GM18951 (cell line): ENCODE measurements around the gene BICRA.
"Not testable (repeated sequence)": the region's sequence is repeated elsewhere in the genome, so short reads cannot be mapped to it uniquely, and the experiment has no call there.

Experiments used
- POLR2A ChIP-seq: IDR thresholded peaks from 4 replicates; pipeline ENCODE4 v1.6.1; 2011; ENCODE audit warnings: mild to moderate bottlenecking; ENCODE audit not compliant: insufficient read length, insufficient read depth; ENCODE audit errors: extremely low read depth
- in situ Hi-C: fragments of 300-500 bp; cut with MboI; formaldehyde crosslinking; loops from one replicate; pipeline ENCODE4 v1.12.0; 2022; ENCODE audit warnings: low sequenced_read_pairs, mixed read lengths, inconsistent platforms; ENCODE audit not compliant: unreplicated experiment

The BICRA gene

GRCh38 chr19:47700934-47701716 lies 92.2 kb downstream of the BICRA start:
- TF ChIP-seq POLR2A: no peak
- in situ Hi-C loops: no loop called here

GRCh38 chr19:47701717-47702552 lies 93.0 kb downstream of the BICRA start:
- in situ Hi-C loops: no loop called here

GRCh38 chr19:47702671-47703070 lies 93.7 kb downstream of the BICRA start:
- in situ Hi-C loops: no loop called here
- TF ChIP-seq POLR2A: no peak

More at GRCh38 chr19:47701717-47702552, 93.0 kb downstream of the BICRA start:
- no peak for TF ChIP-seq POLR2A

- in situ Hi-C loops: no loop called here
- TF ChIP-seq POLR2A: no peak
Measured at GRCh38 chr19:47703301-47703700, 94.4 kb downstream of the BICRA start.

- TF ChIP-seq POLR2A: no peak
- in situ Hi-C loops: no loop called here
Measured at GRCh38 chr19:47704024-47704423, 95.1 kb downstream of the BICRA start.

GRCh38 chr19:47704656-47705055 lies 95.7 kb downstream of the BICRA start:
- in situ Hi-C loops: loop anchor here (5.0 kb wide), 1 partner anchor 267 kb away; no protein-coding TSS in a partner anchor
- TF ChIP-seq POLR2A: no peak

GRCh38 chr19:47707135-47707925 lies 98.4 kb downstream of the BICRA start:
- no peak for TF ChIP-seq POLR2A
- in situ Hi-C loops: loop anchor here (5.0 kb wide), 1 partner anchor 270 kb away; no protein-coding TSS in a partner anchor

- no peak for TF ChIP-seq POLR2A
- in situ Hi-C loops: no loop called here
Measured at GRCh38 chr19:47711652-47712242, 102.8 kb downstream of the BICRA start.

GRCh38 chr19:47713046-47714021 lies 104.4 kb downstream of the BICRA start, which contains the start of gene EHD2:
Gene EHD2, plus strand, starts transcription at chr19:47713422. Its CDS starts 3,191 bp downstream, at chr19:47716613.
- no peak for TF ChIP-seq POLR2A
- in situ Hi-C loops: no loop called here

GRCh38 chr19:47714339-47714738 lies 105.4 kb downstream of the BICRA start:
- no peak for TF ChIP-seq POLR2A
- in situ Hi-C loops: no loop called here

- in situ Hi-C loops: not testable (repeated sequence)
Measured at GRCh38 chr19:47714855-47715254, 105.9 kb downstream of the BICRA start.

- TF ChIP-seq POLR2A: no peak
- in situ Hi-C loops: no loop called here
Measured at GRCh38 chr19:47716270-47716937, 107.5 kb downstream of the BICRA start.

- in situ Hi-C loops: not testable (repeated sequence)
Measured at GRCh38 chr19:47718415-47719046, 109.6 kb downstream of the BICRA start.
